KOPT-K1 (cell line): ENCODE results near the gene PAK6.

ENCODE experiments used
- H3K27ac ChIP-seq: fragments of 200-600 bp; sonication (generic); 2 replicates; pipeline ENCODE4 v1.5.1; 2016; ENCODE audit warnings: antibody characterized with exemption, mild to moderate bottlenecking, low read depth, low read length; ENCODE audit not compliant: poor library complexity, severe bottlenecking
- H3K36me3 ChIP-seq: fragments of 200-600 bp; sonication (generic); 2 replicates; pipeline ENCODE4 v1.5.1; 2017; ENCODE audit warnings: antibody characterized with exemption, mild to moderate bottlenecking, low read length, moderate library complexity; ENCODE audit not compliant: insufficient read depth
- H3K9me3 ChIP-seq: fragments of 200-600 bp; sonication (generic); 2 replicates; pipeline ENCODE4 v1.5.1; 2017; ENCODE audit warnings: antibody characterized with exemption, low read length, mild to moderate bottlenecking; ENCODE audit not compliant: insufficient read depth, poor library complexity, severe bottlenecking

PAK6 gene

DNA sequence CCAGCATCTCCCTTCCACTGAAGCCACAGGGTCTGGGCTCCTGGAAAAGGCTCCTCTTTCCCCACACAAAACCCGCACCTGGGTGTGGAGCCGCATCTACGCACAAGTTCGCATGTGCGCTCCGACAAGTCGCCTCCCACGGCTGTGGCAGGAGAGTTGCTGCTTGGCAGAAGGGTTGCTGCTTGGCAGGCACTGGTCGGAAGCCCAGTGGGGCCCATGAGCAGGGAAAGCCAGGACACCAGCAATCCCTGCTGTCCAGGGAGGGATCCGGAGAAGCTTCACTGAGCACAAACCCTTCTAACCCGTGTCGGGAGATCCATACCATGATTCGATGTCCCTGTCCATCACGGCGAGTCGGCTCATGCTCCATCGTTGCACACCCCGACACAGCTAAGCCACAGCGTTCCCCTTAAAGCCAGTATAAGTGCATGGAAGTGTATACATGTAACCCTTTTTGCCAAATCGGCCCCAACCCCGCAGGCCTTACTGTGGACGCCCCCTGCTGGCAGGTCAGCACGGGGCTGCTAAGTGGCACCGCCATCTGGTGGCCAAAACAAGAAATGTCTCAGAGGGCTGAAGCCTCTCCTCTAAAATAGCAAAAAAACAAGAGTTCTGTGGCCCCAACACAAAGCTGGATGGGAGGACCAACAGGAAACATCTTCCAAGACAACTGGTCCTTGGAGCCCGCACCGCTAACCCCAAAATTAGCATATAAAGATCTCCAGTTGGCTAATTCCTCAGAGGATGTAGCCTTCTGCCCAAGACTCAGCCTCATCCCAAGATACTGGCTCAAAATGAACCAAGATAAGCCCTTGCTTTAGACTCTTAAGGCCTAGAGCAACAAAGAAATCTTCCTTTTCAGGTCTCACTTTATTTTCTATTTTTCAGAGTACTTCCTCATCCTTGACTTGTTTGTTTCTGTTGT, 35.7 kb downstream of the PAK6 start:
- Histone ChIP-seq H3K9me3 (no peaks in the 10 kb centered on the region), H3K36me3 (no peaks in the 10 kb centered on the region), H3K27ac (no peak overlapping the region)

DNA sequence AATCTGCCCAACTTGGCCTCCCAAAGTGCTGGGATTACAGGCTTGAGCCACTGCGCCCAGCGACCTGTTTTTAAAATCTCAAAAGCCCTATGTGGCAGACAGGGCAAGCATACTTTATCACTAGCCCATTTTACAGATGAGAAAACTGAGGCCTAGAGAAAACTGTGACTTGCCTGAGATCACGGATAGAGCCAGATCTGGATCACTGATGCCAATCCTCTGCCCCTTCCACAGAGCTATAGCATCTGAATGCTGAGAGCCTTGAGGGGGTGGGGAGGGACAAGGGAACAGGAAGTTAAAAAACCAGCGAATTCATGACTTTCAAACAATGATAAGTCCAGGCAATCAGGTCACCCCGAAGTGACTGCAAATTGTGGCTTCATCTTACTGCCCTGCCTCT, 36.7 kb downstream of the PAK6 start:
- Histone ChIP-seq H3K9me3 (no peaks in the 10 kb centered on the region), H3K27ac (no peak overlapping the region), H3K36me3 (no peaks in the 10 kb centered on the region)

DNA sequence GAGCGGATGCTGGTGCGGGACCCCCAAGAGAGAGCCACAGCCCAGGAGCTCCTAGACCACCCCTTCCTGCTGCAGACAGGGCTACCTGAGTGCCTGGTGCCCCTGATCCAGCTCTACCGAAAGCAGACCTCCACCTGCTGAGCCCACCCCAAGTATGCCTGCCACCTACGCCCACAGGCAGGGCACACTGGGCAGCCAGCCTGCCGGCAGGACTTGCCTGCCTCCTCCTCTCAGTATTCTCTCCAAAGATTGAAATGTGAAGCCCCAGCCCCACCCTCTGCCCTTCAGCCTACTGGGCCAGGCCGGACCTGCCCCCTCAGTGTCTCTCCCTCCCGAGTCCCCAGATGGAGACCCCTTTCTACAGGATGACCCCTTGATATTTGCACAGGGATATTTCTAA, 37.1 kb downstream of the PAK6 start:
- Histone ChIP-seq H3K36me3 (no peaks in the 10 kb centered on the region), H3K9me3 (no peaks in the 10 kb centered on the region), H3K27ac (no peak overlapping the region)

DNA sequence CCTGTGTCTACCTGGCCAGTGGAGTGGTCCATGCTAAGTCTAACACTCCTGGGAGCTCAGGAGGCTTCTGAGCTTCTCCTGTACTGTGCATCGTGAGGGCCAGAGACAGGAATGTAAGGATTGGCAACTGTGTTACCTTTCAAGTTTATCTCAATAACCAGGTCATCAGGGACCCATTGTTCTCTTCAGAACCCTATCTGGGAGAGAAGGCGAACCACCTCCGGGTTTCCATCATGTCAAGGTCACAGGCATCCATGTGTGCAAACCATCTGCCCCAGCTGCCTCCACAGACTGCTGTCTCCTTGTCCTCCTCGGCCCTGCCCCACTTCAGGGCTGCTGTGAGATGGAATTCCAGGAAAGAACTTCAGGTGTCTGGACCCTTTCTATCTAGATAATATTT, 38.1 kb downstream of the PAK6 start:
- Histone ChIP-seq H3K27ac (no peak overlapping the region), H3K9me3 (no peaks in the 10 kb centered on the region), H3K36me3 (no peaks in the 10 kb centered on the region)

DNA sequence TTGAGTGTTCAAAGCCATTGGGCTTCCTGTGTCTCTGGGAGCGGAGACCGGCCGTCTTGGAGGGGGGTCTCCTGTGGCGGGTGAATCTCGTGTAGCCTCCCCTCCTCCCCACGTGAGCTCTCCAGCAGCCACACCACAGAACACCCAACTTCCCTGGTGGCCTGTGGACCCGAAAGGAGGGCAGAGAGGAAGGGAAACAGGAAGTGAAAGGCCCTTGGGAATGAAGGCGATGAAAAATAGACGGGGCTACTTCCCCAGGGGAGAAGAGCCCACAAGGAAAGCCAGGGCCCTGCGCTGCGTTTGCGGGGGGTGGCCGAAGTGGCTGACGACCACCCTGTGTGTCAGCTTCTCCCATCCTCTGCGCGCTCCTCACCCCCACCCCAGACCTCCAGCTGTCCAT, 38.6 kb downstream of the PAK6 start:
- Histone ChIP-seq H3K27ac (no peak overlapping the region), H3K36me3 (no peaks in the 10 kb centered on the region), H3K9me3 (no peaks in the 10 kb centered on the region)

DNA sequence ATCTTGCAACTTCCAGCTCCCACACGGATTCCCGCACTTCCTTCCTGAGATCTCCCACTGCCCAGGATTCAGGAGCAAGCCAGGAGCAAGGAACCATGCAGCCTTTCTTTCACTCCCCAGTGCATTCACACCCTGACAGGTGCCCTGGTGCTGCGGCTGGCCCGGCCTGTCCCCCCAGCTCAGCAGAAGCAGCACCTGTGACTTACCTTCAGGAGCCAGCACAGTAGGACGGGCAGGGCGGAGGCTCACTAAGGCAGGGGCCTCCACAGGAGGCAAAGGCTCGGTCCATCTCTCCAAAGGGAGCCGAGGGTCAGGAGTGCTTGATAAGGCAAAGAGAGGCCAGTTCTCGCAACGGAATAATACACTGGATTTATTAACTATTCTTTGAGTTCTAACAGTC, 39.2 kb downstream of the PAK6 start:
- H3K9me3 ChIP-seq, result no peaks in the 10 kb centered on the region
- no peak overlapping the region for H3K27ac ChIP-seq
- H3K36me3 ChIP-seq, result no peaks in the 10 kb centered on the region

DNA sequence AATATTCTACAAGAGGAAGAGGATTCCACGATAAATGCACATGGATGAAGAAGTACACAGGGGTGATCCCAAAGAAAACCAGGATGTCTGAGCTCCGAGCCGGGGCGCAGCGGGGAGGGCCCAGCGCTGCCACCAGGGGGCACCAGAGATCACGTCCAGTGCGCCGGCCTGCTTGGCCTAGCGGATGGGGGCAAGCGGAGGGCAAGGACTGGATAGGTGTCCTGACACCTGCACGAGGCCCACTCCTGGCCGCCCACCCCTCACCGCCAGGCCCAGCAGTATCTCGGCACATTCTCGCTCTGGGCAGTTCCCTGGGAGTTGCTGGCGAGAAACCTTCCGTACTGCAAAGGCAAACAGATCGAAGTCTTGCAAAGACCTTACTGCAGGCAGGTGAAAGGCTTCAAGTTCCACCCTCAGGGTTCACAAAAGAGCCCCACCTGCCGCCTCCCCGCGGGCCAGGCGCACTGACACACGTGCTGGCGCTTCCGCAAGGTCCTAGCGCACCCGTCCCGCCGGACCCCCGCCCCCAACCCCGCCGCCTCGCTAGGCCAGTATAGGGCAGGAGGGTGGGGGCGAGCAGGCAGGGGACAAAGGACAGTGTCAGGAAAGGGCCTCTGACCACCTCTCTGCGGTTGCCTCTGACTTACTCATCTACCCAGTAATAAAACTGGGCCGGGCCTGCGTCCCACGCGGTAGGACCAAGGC, 40.7 kb downstream of the PAK6 start:
- Histone ChIP-seq H3K27ac (no peak overlapping the region), H3K9me3 (no peaks in the 10 kb centered on the region)

DNA sequence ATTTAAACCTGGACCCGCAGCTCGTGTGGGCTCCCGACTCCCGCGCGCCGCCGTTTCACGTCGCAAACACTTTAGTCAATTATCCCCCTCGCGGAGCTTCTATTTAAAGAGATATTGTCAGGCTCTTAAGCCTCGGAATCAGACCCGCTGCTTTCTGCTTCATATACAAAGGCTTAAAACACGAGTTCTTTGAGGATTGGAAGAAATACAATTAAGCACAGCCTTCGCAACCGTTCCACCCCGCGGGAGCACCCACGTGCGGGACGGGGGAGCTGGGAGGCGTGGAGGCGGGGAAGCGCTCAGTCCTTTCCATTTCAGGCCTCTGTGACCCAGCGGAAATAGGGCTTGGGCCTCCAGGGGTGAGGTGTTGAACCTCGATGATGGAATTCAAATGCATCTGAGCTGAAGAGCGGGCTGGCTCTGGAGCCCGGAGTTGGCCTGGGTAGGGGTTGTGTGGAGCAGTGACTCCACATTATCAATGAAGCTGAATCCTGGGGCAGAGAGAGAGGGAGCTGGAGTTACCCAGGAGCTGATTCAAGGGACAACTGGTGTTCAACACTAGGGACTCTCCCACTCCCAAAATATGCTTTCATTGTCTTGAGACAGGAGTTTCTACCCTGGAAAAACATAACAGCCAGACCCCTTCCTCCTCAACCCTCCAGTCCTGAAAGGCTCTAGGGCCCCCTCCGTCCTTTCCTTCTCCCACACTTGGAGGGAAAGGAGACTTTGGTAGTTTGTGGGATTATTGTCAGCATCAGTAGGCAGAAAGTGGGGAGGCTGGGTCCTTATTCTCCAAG, 41.6 kb downstream of the PAK6 start:
- Histone ChIP-seq H3K27ac (no peak overlapping the region), H3K36me3 (no peaks in the 10 kb centered on the region), H3K9me3 (no peaks in the 10 kb centered on the region)

More for the DNA sequence above, 40.7 kb downstream of the PAK6 start:
- no peaks in the 10 kb centered on the region for H3K36me3 ChIP-seq

DNA sequence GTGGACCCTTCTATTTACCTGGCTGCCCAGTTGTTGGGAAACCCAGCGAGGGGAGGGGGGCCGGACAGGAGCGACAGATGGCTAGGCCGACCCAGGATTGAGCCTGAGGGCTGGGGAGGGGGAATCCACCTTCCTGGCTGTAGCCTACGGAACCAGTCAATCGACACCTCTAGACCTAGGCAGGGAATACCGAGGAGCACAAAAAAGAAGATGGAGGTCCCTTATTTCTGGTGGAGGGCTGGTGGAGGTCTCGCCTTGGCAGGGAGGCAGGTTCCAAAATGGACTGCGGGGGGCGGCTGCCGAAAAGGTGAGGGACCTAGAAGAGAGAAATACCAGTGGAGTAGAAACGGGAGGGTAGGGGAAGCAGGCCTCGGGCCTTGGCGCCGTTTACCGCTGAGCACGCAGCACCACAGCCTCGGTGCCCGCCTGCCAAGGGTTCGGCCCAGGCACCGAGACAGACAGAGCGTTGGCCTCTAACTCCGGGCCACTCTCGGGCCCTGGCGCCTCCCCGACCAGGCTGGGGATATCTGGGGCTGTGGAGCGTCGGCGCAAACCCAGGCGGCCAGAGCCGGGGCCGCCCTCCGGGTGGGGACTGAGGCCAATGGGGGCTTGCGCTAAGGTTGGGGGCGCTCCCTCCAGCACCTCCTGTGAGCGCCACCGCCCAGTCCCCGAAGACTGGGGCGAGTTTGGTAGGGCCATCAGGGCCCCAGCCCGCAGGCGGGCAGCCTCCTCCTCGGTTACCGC, 42.4 kb downstream of the PAK6 start:
- Histone ChIP-seq H3K9me3 (no peaks in the 10 kb centered on the region), H3K36me3 (no peaks in the 10 kb centered on the region), H3K27ac (no peak overlapping the region)

DNA sequence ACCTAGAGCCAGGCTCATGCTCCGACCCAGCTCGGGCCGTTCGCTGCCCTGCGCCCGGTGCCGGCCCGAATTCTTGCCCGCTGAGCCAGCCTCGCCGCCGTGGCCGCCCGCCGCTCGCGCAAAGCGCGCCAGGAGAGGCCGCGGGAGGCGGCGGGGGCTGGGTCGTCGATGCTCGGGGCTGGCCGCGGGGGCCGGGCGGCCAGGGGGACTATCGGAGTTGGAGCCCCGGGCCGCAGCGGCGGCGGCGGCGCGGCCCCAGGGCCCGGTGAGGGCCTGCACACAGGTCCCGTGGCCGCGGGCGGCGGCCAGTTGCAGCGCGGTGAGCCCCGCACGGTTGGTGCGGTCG, 42.9 kb downstream of the PAK6 start:
- no peak overlapping the region for H3K27ac ChIP-seq

DNA sequence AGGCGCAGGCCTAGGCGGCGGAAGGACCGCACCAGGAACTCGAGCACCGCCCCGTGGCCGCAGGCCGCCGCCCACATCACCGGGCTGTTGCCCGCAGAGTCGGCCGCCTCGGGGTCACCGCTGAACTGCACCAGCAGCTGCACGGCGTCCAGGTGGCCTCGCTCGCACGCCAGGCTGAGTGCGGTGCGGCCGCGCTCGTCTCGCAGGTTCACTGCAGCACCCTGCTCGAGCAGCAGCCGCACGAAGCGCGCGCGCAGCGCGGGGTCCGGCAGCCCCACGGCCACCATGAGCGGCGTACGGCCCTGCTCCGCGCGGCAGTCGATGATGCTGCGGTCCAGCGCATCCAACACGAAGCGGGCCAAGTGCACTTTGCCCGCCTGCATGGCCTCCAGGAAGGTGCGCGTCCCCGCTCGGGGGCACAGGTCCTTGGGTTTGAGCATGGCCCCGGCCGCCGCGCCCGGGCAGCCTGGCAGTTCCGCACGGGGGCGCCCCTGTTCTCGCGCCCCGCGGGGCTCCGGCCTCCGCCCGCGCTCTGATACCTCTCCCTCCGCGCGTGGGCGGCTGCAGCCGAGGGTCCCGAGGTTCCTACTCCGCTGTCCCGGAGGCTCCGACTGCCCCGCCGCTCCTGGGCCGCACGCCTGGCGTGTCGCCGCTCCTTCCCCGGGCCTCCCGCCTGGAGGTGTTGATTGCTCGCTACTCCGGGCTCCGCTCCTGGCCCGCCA, 43.4 kb downstream of the PAK6 start:
- Histone ChIP-seq H3K9me3 (no peaks in the 10 kb centered on the region), H3K27ac (no peak overlapping the region), H3K36me3 (no peaks in the 10 kb centered on the region; the same call in 1 of the 2 replicates)

More for the DNA sequence above, 42.9 kb downstream of the PAK6 start:
- Histone ChIP-seq H3K36me3 (no peaks in the 10 kb centered on the region; the same call in 1 of the 2 replicates), H3K9me3 (no peaks in the 10 kb centered on the region)

DNA sequence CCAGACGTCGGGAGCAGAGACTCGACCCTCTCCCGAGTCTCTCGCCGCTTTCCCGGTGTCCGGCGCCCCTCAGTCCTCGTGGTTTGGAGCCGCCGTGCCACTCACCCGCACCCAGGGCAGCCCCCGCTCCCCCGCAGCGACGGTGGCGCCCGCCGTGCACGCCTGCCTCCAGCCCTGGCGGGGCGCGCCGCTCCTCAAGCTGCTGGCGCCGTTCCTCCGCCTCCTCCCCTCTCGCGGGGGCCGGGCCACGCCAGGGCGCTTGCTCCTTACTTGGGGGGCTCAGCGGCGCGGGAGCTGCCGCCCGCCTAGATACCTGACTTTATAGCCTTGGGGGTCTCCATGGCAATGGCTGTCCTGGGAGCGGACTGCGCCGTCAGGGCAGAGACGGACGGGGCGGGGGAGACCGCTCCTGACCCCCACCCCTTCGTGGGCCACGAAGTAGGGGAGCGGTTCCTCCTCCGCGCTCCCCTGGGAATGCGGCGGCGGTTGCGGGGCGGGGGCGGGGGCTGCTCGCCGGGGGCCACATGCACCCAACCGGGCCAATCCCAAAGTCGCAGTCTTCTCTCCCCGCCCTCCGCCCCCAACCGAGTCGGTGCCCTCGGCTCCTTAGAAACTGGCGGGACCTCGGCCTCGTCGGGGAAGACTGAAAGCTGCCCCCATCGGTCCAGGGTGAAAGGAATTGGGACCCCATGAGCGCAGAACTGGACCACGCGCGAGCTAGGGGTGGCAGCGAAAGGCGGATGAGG, 44.2 kb downstream of the PAK6 start, which contains the start of gene ANKRD63:
Gene ANKRD63, minus strand, starts transcription at position 196 of the 746 bp plus-strand sequence. CDS start 478 bp downstream, outside the sequence.
- Histone ChIP-seq H3K27ac (no peak within 1 kb of the TSS), H3K9me3 (no peaks in the 10 kb centered on the region)

DNA sequence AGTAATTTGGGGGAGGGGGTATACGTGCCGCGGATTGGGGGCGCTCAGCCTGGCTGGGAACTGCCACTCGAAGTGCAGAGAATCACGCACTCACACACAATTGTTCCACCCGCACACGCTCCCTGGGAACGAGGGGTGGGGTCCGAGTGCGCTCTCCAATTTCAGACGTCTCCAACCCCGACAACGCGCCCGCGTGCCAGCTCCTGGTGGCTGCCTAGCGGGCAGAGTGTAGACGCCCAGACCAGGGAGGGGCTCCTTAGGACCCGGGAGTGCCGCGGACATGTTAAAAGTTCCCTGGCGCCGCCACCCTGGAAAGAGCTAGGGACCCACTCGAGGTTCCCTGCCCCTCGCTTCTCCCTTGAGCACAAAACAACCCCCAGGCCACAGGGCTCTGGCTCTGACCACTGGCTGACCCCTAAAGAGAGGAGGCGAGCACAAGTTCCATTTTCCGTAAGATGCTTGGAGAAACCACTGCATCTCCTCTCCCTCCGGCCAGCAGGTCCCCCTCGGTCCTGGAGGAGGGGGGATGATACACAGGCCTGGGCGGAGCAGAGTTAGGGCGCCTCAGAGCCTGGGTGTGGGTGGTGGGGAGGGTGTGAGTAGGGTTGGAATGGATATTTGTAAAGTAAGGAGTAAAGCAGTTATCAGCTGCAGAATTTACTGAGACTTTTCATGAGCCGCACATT, 44.9 kb downstream of the PAK6 start:
- Histone ChIP-seq H3K27ac (no peak overlapping the region), H3K9me3 (no peaks in the 10 kb centered on the region), H3K36me3 (no peaks in the 10 kb centered on the region; the same call in 1 of the 2 replicates)

More for the DNA sequence above, 44.2 kb downstream of the PAK6 start, which contains the start of gene ANKRD63:
- no peaks in the 10 kb centered on the region; the same call in 1 of the 2 replicates for H3K36me3 ChIP-seq
